ENCODE results near the gene MUC5B. TPM values are rescaled to one million over a fixed set of nuclear protein-coding genes. Genes with fewer than 3 reads are reported as not detected.

The MUC5B gene
- total RNA-seq, 1 donor from 2014 or later: not detected

- DNase-seq (ENCODE audit: low spot score): no peak
- intact Hi-C loops (cut with micrococcal nuclease): no loop called here
- Mint-ChIP-seq H3K4me1 (ENCODE audit: low read depth) (no peaks in the 10 kb centered on the region), H3K27me3 (ENCODE audit: insufficient read depth) (no peaks in the 10 kb centered on the region), H3K4me3 (no peak overlapping the region), H3K9me3 (no peaks in the 10 kb centered on the region), H3K27ac (no peak overlapping the region), H3K36me3 (ENCODE audit: low read depth) (no peaks in the 10 kb centered on the region)
These were observed 78.5 kb downstream of the MUC5B start for GRCh38 chr11:1301220-1302000.

- Mint-ChIP-seq H3K4me1 (ENCODE audit: low read depth) (no peaks in the 10 kb centered on the region), H3K9me3 (no peaks in the 10 kb centered on the region), H3K27ac (no peak overlapping the region), H3K27me3 (ENCODE audit: insufficient read depth) (no peaks in the 10 kb centered on the region), H3K4me3 (no peak overlapping the region), H3K36me3 (ENCODE audit: low read depth) (no peaks in the 10 kb centered on the region)
- DNase-seq (ENCODE audit: low spot score): no peak
- intact Hi-C loops (cut with micrococcal nuclease): no loop called here
These were observed 79.2 kb downstream of the MUC5B start for GRCh38 chr11:1302041-1302460.

- no peaks in the 10 kb centered on the region for H3K36me3 Mint-ChIP-seq (ENCODE audit: low read depth)
- no peaks in the 10 kb centered on the region for H3K4me1 Mint-ChIP-seq (ENCODE audit: low read depth)
- H3K9me3 Mint-ChIP-seq: no peaks in the 10 kb centered on the region
- intact Hi-C loops (cut with micrococcal nuclease): no loop called here
- H3K4me3 Mint-ChIP-seq: no peak overlapping the region
- no peaks in the 10 kb centered on the region for H3K27me3 Mint-ChIP-seq (ENCODE audit: insufficient read depth)
- no peak for DNase-seq (ENCODE audit: low spot score)
- no peak overlapping the region for H3K27ac Mint-ChIP-seq
These were observed 79.7 kb downstream of the MUC5B start for GRCh38 chr11:1302461-1303125.

GRCh38 chr11:1303126-1303821, 80.4 kb downstream of the MUC5B start:
- no peak overlapping the region for H3K4me3 Mint-ChIP-seq
- no peaks in the 10 kb centered on the region for H3K27me3 Mint-ChIP-seq (ENCODE audit: insufficient read depth)
- H3K36me3 Mint-ChIP-seq (ENCODE audit: low read depth): no peaks in the 10 kb centered on the region
- no peak overlapping the region for H3K27ac Mint-ChIP-seq
- DNase-seq (ENCODE audit: low spot score): no peak
- intact Hi-C loops (cut with micrococcal nuclease): no loop called here
- no peaks in the 10 kb centered on the region for H3K9me3 Mint-ChIP-seq
- peaks cover 3% of the 10 kb centered on the region for H3K4me1 Mint-ChIP-seq (ENCODE audit: low read depth)

GRCh38 chr11:1303973-1304372, 81.1 kb downstream of the MUC5B start:
- no peak for DNase-seq (ENCODE audit: low spot score)
- Mint-ChIP-seq H3K27ac (no peak overlapping the region), H3K36me3 (ENCODE audit: low read depth) (no peaks in the 10 kb centered on the region), H3K4me3 (no peak overlapping the region), H3K27me3 (ENCODE audit: insufficient read depth) (no peaks in the 10 kb centered on the region), H3K4me1 (ENCODE audit: low read depth) (peaks cover 6% of the 10 kb centered on the region), H3K9me3 (no peaks in the 10 kb centered on the region)
- intact Hi-C loops (cut with micrococcal nuclease): no loop called here

- no peaks in the 10 kb centered on the region for H3K36me3 Mint-ChIP-seq (ENCODE audit: low read depth)
- H3K27me3 Mint-ChIP-seq (ENCODE audit: insufficient read depth): no peaks in the 10 kb centered on the region
- no peak overlapping the region for H3K27ac Mint-ChIP-seq
- H3K4me1 Mint-ChIP-seq (ENCODE audit: low read depth): peaks cover 6% of the 10 kb centered on the region
- intact Hi-C loops (cut with micrococcal nuclease): no loop called here
- no peak overlapping the region for H3K4me3 Mint-ChIP-seq
- DNase-seq (ENCODE audit: low spot score): no peak
- no peaks in the 10 kb centered on the region for H3K9me3 Mint-ChIP-seq
These were observed 81.5 kb downstream of the MUC5B start for GRCh38 chr11:1304380-1304779.

GRCh38 chr11:1305063-1305495, 82.2 kb downstream of the MUC5B start:
- no peak overlapping the region for H3K27ac Mint-ChIP-seq
- H3K36me3 Mint-ChIP-seq (ENCODE audit: low read depth): no peaks in the 10 kb centered on the region
- no peaks in the 10 kb centered on the region for H3K9me3 Mint-ChIP-seq
- H3K27me3 Mint-ChIP-seq (ENCODE audit: insufficient read depth): no peaks in the 10 kb centered on the region
- H3K4me3 Mint-ChIP-seq: no peak overlapping the region
- DNase-seq (ENCODE audit: low spot score): no peak
- H3K4me1 Mint-ChIP-seq (ENCODE audit: low read depth): peaks cover 6% of the 10 kb centered on the region
- intact Hi-C loops (cut with micrococcal nuclease): loop anchor here (5.0 kb wide), 1 partner anchor 267 kb away; the partner anchor contains the start of gene DUSP8

- peaks cover 2% of the 10 kb centered on the region for H3K36me3 Mint-ChIP-seq (ENCODE audit: low read depth)
- no peaks in the 10 kb centered on the region for H3K27me3 Mint-ChIP-seq (ENCODE audit: insufficient read depth)
- DNase-seq (ENCODE audit: low spot score): no peak
- H3K9me3 Mint-ChIP-seq: peaks cover 2% of the 10 kb centered on the region
- peaks cover 9% of the 10 kb centered on the region for H3K4me1 Mint-ChIP-seq (ENCODE audit: low read depth)
- intact Hi-C loops (cut with micrococcal nuclease): loop anchor here (5.0 kb wide), 1 partner anchor 267 kb away; the partner anchor contains the start of gene DUSP8
- no peak overlapping the region for H3K4me3 Mint-ChIP-seq
- no peak overlapping the region for H3K27ac Mint-ChIP-seq
These were observed 82.7 kb downstream of the MUC5B start for GRCh38 chr11:1305501-1306056.

- Mint-ChIP-seq H3K9me3 (peaks cover 9% of the 10 kb centered on the region), H3K4me3 (no peak overlapping the region), H3K4me1 (ENCODE audit: low read depth) (peaks cover 18% of the 10 kb centered on the region), H3K36me3 (ENCODE audit: low read depth) (peaks cover 9% of the 10 kb centered on the region), H3K27me3 (ENCODE audit: insufficient read depth) (peaks cover under 1% of the 10 kb centered on the region), H3K27ac (no peak overlapping the region)
- intact Hi-C loops (cut with micrococcal nuclease): loop anchor here (5.0 kb wide), 1 partner anchor 266 kb away; the partner anchor contains the start of gene DUSP8
- no peak for DNase-seq (ENCODE audit: low spot score)
These were observed 83.6 kb downstream of the MUC5B start for GRCh38 chr11:1306186-1307162.

GRCh38 chr11:1307163-1307870, 84.5 kb downstream of the MUC5B start:
- peaks cover 19% of the 10 kb centered on the region for H3K4me1 Mint-ChIP-seq (ENCODE audit: low read depth)
- H3K4me3 Mint-ChIP-seq: peak overlapping the region; percentile 77
- peaks cover 15% of the 10 kb centered on the region for H3K9me3 Mint-ChIP-seq
- peaks cover 7% of the 10 kb centered on the region for H3K27me3 Mint-ChIP-seq (ENCODE audit: insufficient read depth)
- DNase-seq (ENCODE audit: low spot score): no peak
- intact Hi-C loops (cut with micrococcal nuclease): loop anchor here (5.0 kb wide), 1 partner anchor 265 kb away; the partner anchor contains the start of gene DUSP8
- H3K36me3 Mint-ChIP-seq (ENCODE audit: low read depth): peaks cover 9% of the 10 kb centered on the region
- H3K27ac Mint-ChIP-seq: no peak overlapping the region

- DNase-seq (ENCODE audit: low spot score): no peak
- intact Hi-C loops (cut with micrococcal nuclease): loop anchor here (5.0 kb wide), 1 partner anchor 264 kb away; the partner anchor contains the start of gene DUSP8
- Mint-ChIP-seq H3K27ac (no peak overlapping the region), H3K36me3 (ENCODE audit: low read depth) (peaks cover 9% of the 10 kb centered on the region), H3K4me1 (ENCODE audit: low read depth) (peaks cover 19% of the 10 kb centered on the region), H3K4me3 (peak overlapping the region; percentile 77), H3K9me3 (peaks cover 15% of the 10 kb centered on the region), H3K27me3 (ENCODE audit: insufficient read depth) (peaks cover 13% of the 10 kb centered on the region)
These were observed 85.3 kb downstream of the MUC5B start for GRCh38 chr11:1307998-1308742.
